HepG2 (cell line): ENCODE data around the gene PLIN3. TPM values are rescaled to one million over a fixed set of nuclear protein-coding genes. Genes with fewer than 3 reads are reported as not detected.

Experiments
- CREM ChIP-seq, 2 experiments: sonication (generic) in 1 of 2; formaldehyde crosslinking in 1 of 2; IDR thresholded peaks; 2 replicates each; pipeline versions ENCODE4 v1.4.0 to v1.6.1; 2016 to 2020; ENCODE audit warnings: antibody characterized with exemption in 1 of 2, mild to moderate bottlenecking in 1 of 2, missing genetic modification reagents in 1 of 2
- EHMT2 ChIP-seq: fragments of 200-600 bp; sonication (generic); IDR thresholded peaks from 2 replicates; pipeline ENCODE4 v1.7.0; 2017; ENCODE audit warnings: antibody characterized with exemption, low read depth, low read length, borderline replicate concordance
- HMG20B ChIP-seq: conservative IDR thresholded peaks from 2 replicates; pipeline ENCODE4 v1.6.1; 2016; ENCODE audit warnings: missing genetic modification reagents, missing compliant biosample characterization
- PHF8 ChIP-seq: sonication (generic); formaldehyde crosslinking; IDR thresholded peaks from 2 replicates; pipeline ENCODE4 v1.5.0; 2020; ENCODE audit warnings: missing genetic modification reagents
- RBAK ChIP-seq: sonication (generic); formaldehyde crosslinking; IDR thresholded peaks from 2 replicates; pipeline ENCODE4 v1.5.1; 2020; ENCODE audit warnings: mild to moderate bottlenecking, missing genetic modification reagents
- RBM22 ChIP-seq: fragments of 200-400 bp; formaldehyde crosslinking; optimal IDR thresholded peaks from 2 replicates; pipeline ENCODE3; 2017; ENCODE audit warnings: mild to moderate bottlenecking, low read length, moderate library complexity
- SALL2 ChIP-seq: sonication (generic); formaldehyde crosslinking; IDR thresholded peaks from 2 replicates; pipeline ENCODE4 v1.8.1; 2023; ENCODE audit warnings: mild to moderate bottlenecking, missing genetic modification reagents, inconsistent platforms
- SP2 ChIP-seq: sonication (generic); formaldehyde crosslinking; IDR thresholded peaks from 2 replicates; pipeline ENCODE4 v1.5.1; 2020; ENCODE audit warnings: mild to moderate bottlenecking, missing genetic modification reagents
- ZFP36 ChIP-seq: fragments of 150-350 bp; IDR thresholded peaks from 2 replicates; pipeline ENCODE4 v1.6.1; 2018; ENCODE audit warnings: borderline replicate concordance, low read length, low read depth; ENCODE audit not compliant: partially characterized antibody
- ZNF33B ChIP-seq: sonication (generic); formaldehyde crosslinking; IDR thresholded peaks from 2 replicates; pipeline ENCODE4 v1.5.1; 2020; ENCODE audit warnings: mild to moderate bottlenecking, missing genetic modification reagents
- ZNF451 ChIP-seq: sonication (generic); formaldehyde crosslinking; IDR thresholded peaks from 2 replicates; pipeline ENCODE4 v1.5.0; 2020; ENCODE audit warnings: mild to moderate bottlenecking, missing genetic modification reagents
- ZNF773 ChIP-seq: sonication (generic); formaldehyde crosslinking; IDR thresholded peaks from 2 replicates; pipeline ENCODE4 v1.4.0; 2020; ENCODE audit warnings: missing genetic modification reagents, borderline replicate concordance
- polyA plus RNA-seq, 8 experiments: library from polyadenylated mRNA; depleted of rRNA in 3 of 8; stranded (reverse) in 7 of 8; unstranded in 1 of 8; fragments of >200 nt; fragmentation: Illumina TruSeq in 4 of 8; extraction: Trizol in 4 of 8; gene quantifications; 2 replicates each; pipeline versions ENCODE4 v1.2.1 to v1.2.3, GENCODE V29; 2011 to 2016; ENCODE audit warnings: low read depth in 4 of 8, missing spikeins in 1 of 8, mixed read lengths in 1 of 8; ENCODE audit not compliant: insufficient read depth in 1 of 8
- total RNA-seq, 5 experiments: library from RNA; depleted of rRNA; stranded (reverse); fragments of >200 nt; fragmentation: Illumina TruSeq; extraction: Trizol; gene quantifications; 2 replicates each; pipeline ENCODE4 v1.2.3, GENCODE V29; 2016; ENCODE audit warnings: low read depth in 1 of 5
- TF ChIP-seq, protein P1 (sequence below), 2 experiments: fragments of 450-650 bp in 1 of 2; sonication (generic) in 1 of 2; formaldehyde crosslinking in 1 of 2; IDR thresholded peaks; 2 replicates each; pipeline versions ENCODE4 v1.6.1 to v1.8.0; 2016 to 2022; ENCODE audit warnings: antibody characterized with exemption in 1 of 2, mild to moderate bottlenecking in 1 of 2, missing genetic modification reagents in 1 of 2
- TF ChIP-seq, protein P2 (sequence below): sonication (generic); formaldehyde crosslinking; IDR thresholded peaks from 2 replicates; pipeline ENCODE4 v1.4.0; 2020; ENCODE audit warnings: missing genetic modification reagents

Gene PLIN3
- total and polyA plus RNA-seq, 2 of the 13 experiments (the other 11 are each of a cell fraction or from before 2014, with no cell fraction given) = 49.3 to 57.9 TPM

DNA sequence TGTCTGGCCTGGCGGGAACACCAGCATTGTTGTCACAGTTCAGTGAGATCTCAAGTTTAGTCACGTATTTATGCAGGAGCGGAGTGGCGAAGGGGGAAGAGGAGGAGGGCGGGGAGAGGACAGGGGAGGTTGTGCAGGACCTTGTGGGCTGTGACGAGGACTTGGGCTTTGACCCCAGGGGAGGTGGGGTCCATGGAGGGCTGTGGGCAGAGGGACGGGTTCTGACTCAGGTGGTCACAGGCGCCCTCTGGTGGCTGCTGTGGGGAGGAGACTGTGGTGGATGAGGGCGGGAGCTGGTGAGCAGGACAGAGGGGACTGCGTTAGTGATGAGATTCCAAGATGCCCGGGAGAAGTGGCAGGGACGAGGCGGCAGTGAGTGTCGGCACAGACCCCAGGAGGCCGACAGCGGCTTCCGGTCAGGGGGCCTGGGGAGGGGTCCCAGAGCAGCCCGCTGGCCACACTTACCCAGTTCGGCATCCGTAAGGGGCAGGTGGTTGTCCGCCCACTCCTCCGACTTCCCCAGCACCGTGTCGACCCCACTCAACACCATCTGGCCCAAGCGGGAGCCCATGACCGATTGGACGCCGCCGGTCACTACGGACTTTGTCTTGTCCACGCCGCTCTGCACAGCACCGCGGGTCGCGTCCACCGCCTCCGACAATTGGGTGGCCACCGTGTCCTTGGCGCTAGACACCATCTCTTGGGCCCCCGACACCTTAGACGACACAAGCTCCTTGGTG, 15.7 kb downstream of the PLIN3 start (continued):
- TF ChIP-seq HMG20B (CRISPR knock-in tag) (no peak), EHMT2 (no peak), SP2 (CRISPR knock-in tag) (no peak), ZNF451 (no peak), RBAK (CRISPR knock-in tag) (no peak), ZFP36 (no peak), CREM (IDR thresholded peaks at IDR 0.05) (peak; percentile 45; the same call in 1 of the 2 replicates), CREM (CRISPR knock-in tag; IDR thresholded peaks at IDR 0.05) (no peak), ZNF33B (CRISPR knock-in tag) (no peak), SALL2 (no peak), RBM22 (no peak), ZNF773 (CRISPR knock-in tag) (no peak), PHF8 (no peak)
- TF ChIP-seq, protein P1, sequence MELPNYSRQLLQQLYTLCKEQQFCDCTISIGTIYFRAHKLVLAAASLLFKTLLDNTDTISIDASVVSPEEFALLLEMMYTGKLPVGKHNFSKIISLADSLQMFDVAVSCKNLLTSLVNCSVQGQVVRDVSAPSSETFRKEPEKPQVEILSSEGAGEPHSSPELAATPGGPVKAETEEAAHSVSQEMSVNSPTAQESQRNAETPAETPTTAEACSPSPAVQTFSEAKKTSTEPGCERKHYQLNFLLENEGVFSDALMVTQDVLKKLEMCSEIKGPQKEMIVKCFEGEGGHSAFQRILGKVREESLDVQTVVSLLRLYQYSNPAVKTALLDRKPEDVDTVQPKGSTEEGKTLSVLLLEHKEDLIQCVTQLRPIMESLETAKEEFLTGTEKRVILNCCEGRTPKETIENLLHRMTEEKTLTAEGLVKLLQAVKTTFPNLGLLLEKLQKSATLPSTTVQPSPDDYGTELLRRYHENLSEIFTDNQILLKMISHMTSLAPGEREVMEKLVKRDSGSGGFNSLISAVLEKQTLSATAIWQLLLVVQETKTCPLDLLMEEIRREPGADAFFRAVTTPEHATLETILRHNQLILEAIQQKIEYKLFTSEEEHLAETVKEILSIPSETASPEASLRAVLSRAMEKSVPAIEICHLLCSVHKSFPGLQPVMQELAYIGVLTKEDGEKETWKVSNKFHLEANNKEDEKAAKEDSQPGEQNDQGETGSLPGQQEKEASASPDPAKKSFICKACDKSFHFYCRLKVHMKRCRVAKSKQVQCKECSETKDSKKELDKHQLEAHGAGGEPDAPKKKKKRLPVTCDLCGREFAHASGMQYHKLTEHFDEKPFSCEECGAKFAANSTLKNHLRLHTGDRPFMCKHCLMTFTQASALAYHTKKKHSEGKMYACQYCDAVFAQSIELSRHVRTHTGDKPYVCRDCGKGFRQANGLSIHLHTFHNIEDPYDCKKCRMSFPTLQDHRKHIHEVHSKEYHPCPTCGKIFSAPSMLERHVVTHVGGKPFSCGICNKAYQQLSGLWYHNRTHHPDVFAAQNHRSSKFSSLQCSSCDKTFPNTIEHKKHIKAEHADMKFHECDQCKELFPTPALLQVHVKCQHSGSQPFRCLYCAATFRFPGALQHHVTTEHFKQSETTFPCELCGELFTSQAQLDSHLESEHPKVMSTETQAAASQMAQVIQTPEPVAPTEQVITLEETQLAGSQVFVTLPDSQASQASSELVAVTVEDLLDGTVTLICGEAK (IDR thresholded peaks at IDR 0.05) = no peak
- TF ChIP-seq, protein P1 (CRISPR knock-in tag; IDR thresholded peaks at IDR 0.05) = no peak
- TF ChIP-seq, protein P2, sequence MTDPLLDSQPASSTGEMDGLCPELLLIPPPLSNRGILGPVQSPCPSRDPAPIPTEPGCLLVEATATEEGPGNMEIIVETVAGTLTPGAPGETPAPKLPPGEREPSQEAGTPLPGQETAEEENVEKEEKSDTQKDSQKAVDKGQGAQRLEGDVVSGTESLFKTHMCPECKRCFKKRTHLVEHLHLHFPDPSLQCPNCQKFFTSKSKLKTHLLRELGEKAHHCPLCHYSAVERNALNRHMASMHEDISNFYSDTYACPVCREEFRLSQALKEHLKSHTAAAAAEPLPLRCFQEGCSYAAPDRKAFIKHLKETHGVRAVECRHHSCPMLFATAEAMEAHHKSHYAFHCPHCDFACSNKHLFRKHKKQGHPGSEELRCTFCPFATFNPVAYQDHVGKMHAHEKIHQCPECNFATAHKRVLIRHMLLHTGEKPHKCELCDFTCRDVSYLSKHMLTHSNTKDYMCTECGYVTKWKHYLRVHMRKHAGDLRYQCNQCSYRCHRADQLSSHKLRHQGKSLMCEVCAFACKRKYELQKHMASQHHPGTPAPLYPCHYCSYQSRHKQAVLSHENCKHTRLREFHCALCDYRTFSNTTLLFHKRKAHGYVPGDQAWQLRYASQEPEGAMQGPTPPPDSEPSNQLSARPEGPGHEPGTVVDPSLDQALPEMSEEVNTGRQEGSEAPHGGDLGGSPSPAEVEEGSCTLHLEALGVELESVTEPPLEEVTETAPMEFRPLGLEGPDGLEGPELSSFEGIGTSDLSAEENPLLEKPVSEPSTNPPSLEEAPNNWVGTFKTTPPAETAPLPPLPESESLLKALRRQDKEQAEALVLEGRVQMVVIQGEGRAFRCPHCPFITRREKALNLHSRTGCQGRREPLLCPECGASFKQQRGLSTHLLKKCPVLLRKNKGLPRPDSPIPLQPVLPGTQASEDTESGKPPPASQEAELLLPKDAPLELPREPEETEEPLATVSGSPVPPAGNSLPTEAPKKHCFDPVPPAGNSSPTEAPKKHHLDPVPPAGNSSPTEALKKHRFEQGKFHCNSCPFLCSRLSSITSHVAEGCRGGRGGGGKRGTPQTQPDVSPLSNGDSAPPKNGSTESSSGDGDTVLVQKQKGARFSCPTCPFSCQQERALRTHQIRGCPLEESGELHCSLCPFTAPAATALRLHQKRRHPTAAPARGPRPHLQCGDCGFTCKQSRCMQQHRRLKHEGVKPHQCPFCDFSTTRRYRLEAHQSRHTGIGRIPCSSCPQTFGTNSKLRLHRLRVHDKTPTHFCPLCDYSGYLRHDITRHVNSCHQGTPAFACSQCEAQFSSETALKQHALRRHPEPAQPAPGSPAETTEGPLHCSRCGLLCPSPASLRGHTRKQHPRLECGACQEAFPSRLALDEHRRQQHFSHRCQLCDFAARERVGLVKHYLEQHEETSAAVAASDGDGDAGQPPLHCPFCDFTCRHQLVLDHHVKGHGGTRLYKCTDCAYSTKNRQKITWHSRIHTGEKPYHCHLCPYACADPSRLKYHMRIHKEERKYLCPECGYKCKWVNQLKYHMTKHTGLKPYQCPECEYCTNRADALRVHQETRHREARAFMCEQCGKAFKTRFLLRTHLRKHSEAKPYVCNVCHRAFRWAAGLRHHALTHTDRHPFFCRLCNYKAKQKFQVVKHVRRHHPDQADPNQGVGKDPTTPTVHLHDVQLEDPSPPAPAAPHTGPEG (CRISPR knock-in tag) = no peak
